Cardiac septum (tissue), 1 donor: ENCODE data around the gene ZNF385B. TPM values are rescaled to one million over a fixed set of nuclear protein-coding genes. Genes with fewer than 3 reads are reported as not detected.

Experiments
- DNase-seq: peaks from one replicate; pipeline ENCODE4 v3.0.0-alpha.2; 2020; ENCODE audit warnings: low spot score
- intact Hi-C: fragments of 100-400 bp; cut with DNase I; formaldehyde crosslinking; loops from one replicate; pipeline ENCODE4 v1.14.0; 2022
- total RNA-seq: library from RNA; stranded (reverse); fragmentation: NEBNext Ultra II Directional; extraction: Animal tissue kit (Norgen Biotek cat#: 25700); gene quantifications from one replicate; pipeline ENCODE4 v1.2.1, GENCODE V29; 2021
- donor health status: DM: no; HTN: no; CAD: no.

The ZNF385B gene
- total RNA-seq, 1 donor from 2014 or later = 6.7 TPM

GRCh38 chr2:179859523-179859922 lies 1.9 kb downstream of the ZNF385B start:
- intact Hi-C loops = no loop called here
- no peak for DNase-seq

DNA sequence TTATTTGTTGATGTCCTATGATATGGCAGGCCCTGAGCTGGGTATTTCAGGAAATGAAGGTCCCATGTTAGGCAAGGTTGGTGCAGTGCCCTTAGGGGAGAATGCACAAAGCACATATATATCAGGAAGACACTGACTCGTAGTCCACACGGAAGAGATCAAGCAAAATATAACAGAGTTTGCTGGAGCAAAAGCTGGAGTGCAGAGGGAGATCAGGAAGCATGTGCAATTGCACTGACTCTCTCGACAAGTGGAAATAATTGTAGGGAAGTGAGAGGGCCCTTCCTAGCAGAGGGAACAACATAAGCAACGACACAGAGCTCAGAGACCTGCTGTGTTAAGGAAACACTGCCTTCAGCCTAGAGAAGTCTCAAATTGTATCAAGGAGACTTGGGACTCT lies 4.2 kb downstream of the ZNF385B start:
- no peak for DNase-seq
- intact Hi-C loops = no loop called here

DNA sequence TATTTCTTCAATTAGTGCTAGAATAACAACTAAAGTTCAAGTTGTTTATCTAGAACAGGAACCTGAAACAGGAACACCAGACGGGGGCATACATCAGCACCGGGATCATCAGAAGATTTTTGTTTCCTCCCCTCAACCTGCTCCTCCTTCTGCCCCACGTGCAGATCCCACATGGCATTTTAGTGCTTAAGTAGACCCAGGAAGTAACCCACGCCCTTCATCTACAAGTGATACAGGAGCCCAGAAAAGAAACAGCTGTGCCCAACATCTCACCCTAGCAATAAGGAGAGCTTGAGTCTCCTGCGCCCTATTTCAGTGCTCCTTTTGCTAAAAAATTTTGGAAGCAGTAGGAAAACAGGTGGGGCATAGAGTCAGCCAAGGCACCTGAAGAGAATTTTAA lies 5.2 kb downstream of the ZNF385B start:
- intact Hi-C loops = no loop called here
- DNase-seq = no peak

DNA sequence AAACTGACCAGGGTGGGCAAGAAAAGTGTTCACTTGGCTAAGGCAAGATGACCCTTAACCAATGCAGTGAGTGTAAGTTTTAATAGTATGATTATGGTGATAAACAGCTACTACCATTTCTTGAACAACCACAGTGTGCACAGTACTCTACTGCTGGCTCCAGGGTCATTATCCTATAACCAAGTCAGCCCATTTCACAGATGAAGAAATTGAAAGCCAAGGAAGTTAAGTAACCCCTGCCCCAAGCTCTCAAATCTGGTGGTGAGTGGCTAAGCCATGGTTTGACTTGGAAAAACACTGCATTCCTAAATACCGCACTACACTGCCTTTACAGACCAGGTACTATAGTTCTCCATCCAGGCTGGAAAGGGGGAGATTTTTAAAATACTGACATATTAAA lies 5.7 kb downstream of the ZNF385B start:
- DNase-seq = no peak
- intact Hi-C loops = no loop called here

DNA sequence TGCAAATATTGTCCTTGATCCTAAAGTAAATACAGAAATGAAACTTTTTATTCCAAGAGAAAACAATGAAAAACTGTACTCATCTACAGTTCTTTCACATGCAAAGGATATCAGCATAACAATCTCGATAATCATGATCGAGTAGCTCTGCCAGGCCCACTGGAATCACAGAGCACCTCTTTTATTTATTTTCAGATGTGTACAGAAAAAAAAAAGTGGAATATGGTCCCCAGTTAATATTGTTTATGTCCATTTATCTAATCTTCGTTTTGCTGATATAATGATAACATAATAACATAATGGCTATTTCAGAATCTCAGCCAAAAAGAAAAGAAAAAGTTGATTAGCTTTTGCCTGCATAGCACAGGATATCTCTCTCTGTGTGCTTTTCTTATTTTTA lies 6.5 kb downstream of the ZNF385B start:
- intact Hi-C loops = no loop called here
- no peak for DNase-seq

GRCh38 chr2:179853108-179853507 lies 8.3 kb downstream of the ZNF385B start:
- no peak for DNase-seq
- intact Hi-C loops = no loop called here

- intact Hi-C loops = no loop called here
- no peak for DNase-seq
Measured at GRCh38 chr2:179850188-179850587, 11.2 kb downstream of the ZNF385B start.

GRCh38 chr2:179849719-179850118 lies 11.7 kb downstream of the ZNF385B start:
- intact Hi-C loops = loop anchor here (10.0 kb wide), 1 partner anchor 225 kb away; no protein-coding TSS in a partner anchor
- DNase-seq = no peak

DNA sequence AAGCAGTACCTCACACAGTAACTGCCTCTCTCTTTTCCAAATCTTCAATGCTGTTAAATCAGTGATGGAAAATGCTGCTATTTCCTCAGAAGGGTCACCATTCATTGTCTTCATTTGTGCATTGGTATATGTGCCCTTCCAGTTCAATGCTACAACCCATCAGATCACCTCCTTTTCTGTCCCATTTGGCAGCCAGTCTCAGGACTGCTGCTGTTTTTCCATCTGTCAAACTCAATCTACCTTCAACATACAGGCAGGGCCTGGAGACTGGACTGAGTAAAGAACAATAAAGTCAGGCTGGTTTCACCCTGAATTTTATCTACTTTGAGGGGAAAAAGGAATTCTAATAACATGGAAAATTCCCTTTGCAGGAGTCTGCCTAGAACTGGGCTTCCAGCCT lies 17.9 kb downstream of the ZNF385B start:
- intact Hi-C loops = loop anchor here (10.0 kb wide), 1 partner anchor 231 kb away; no protein-coding TSS in a partner anchor
- no peak for DNase-seq

- no peak for DNase-seq
Measured at GRCh38 chr2:179842498-179843153, 18.8 kb downstream of the ZNF385B start.

GRCh38 chr2:179840840-179841239 lies 20.6 kb downstream of the ZNF385B start:
- no peak for DNase-seq
- intact Hi-C loops = loop anchor here (10.0 kb wide), 1 partner anchor 234 kb away; no protein-coding TSS in a partner anchor

More at GRCh38 chr2:179842498-179843153, 18.8 kb downstream of the ZNF385B start:
- intact Hi-C loops = loop anchor here (10.0 kb wide), 1 partner anchor 232 kb away; no protein-coding TSS in a partner anchor

- intact Hi-C loops = no loop called here
- no peak for DNase-seq
Measured at GRCh38 chr2:179837408-179837807, 24.0 kb downstream of the ZNF385B start.

DNA sequence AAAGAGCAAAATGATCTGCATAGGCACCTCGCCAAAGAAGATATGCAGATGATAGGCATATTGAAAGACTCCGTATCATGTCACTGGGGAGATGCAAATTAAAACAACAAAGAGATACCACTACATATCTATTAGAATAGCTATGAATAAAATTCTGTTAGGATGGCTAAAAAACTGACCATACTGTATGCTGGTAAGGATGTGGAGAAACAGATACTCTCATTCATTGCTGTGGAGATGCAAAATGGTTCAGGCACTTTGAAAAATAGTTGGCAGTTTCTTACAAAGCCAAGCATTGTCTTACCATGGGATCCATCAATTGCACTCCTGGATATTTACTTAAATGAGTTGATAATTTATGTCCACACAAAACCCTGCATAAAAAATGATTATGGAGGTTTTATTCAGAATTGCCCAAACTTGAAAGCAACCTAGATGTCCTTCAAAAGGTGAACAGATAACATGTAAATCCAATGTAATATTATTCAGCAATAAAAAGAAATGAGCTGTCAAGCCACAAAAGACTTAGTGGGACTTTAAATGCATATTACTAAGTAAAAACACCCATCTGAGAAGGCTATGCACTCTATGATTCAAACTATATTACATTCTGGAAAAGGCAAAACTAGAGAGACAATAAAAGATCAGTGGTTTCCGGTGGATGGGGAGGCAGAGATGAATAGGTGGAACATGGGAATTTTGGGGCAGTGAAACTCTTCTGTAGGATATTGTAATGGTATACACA lies 31.2 kb downstream of the ZNF385B start:
- intact Hi-C loops = no loop called here
- no peak for DNase-seq

- no peak for DNase-seq
- intact Hi-C loops = no loop called here
Measured at GRCh38 chr2:179826297-179826696, 35.1 kb downstream of the ZNF385B start.

GRCh38 chr2:179825494-179825893 lies 35.9 kb downstream of the ZNF385B start:
- intact Hi-C loops = no loop called here

GRCh38 chr2:179824961-179825360 lies 36.5 kb downstream of the ZNF385B start:
- intact Hi-C loops = no loop called here
- DNase-seq = no peak

More at GRCh38 chr2:179825494-179825893, 35.9 kb downstream of the ZNF385B start:
- DNase-seq = no peak

DNA sequence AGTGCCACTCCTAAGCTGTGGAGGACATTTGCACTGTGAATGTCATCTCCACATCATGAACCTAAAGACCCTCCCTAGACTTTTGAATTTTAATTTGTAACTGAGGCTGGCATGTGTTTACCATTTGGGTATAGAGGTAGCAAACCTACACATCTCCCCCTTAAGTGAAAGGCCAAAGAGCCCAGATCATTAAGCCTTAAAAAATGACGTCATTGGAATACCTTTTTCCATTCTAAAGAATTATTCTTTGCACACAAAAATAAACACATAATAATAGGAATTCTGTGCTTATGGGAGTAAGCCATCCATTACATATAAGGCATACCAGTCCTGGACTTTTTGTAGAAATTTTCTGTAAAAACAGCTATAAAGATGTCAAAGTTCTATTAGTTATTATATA lies 38.9 kb downstream of the ZNF385B start:
- no peak for DNase-seq
- intact Hi-C loops = no loop called here

DNA sequence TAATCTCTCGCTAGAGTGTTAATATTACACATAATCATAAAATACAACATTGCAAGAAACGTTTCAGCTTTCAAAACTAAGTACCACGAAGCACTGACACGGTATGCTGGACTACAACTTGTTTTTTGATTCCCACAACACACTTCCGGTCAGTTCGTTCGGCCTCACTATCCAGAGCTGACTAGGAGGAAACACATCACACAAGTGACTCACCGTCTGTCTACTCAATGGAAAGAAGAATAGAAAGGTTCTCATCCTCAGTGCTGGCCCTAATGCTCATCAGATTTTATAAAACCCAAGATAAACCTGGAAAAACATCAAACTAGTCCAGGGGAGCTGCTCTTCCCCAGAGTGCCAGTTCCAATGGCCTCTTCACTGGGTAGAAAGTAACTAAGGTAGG lies 42.9 kb downstream of the ZNF385B start:
- intact Hi-C loops = no loop called here
- no peak for DNase-seq

DNA sequence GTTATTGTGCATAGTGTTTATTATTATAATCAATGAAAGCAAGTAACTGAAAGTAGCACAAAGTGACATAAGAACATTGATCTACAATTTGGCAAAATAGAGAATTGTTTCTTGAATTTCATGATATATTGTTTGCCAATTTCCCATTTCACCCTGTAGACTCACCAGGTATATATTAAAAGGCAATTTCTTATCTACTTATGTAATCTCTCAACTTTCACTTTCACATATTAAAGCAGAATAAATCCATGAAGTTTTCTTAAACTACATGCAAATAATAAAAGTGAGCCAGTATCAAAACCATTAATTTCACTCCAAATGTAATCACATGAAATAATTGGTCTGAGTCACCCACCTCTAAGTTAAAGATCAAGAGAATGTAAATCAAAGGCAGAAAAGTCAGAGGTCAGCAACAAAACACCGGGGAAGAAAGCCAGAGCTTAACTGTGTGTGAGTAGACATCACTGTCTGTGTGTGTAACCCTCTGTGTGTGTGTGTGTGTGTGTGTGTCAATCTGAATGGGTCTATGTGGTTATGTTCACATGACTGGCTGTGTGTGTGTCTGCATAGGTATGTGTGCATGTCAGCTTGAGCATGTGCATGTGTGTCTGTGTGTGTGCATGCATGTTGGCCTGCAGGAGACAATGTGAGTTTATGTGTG lies 44.1 kb downstream of the ZNF385B start:
- intact Hi-C loops = no loop called here
- no peak for DNase-seq

GRCh38 chr2:179814050-179814449 lies 47.4 kb downstream of the ZNF385B start:
- intact Hi-C loops = no loop called here
- DNase-seq = no peak
